Activated T-cell treated with anti-CD3 and anti-CD28 coated beads for 4 hours (primary cell): ENCODE measurements around the gene CCDC82.

Experiments
- DNase-seq: peaks from one replicate; pipeline ENCODE4 v3.0.0-alpha.2; 2020

The CCDC82 gene

DNA sequence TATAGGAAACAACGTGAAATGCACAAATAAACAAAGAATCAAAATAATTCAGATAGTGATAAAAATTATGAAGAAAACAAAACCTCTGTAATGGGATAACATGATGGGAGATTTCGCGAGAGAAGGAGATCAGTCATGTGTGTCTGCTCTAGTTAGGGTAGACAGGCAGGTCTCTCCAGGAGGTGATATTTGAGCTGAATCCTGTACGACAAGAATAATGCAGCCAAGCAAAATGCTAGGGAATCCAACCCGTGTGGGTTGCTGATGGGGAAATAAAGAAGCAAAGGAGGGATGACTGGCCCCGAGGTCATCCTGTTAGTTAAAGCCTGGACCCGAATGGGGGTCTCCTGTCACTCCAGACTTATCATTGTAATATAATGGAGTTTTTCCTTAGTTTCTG is 62.8 kb downstream of the CCDC82 start:
- DNase-seq, result no peak

- no peak for DNase-seq
Measured at GRCh38 chr11:96324912-96325311, 64.8 kb downstream of the CCDC82 start.

DNA sequence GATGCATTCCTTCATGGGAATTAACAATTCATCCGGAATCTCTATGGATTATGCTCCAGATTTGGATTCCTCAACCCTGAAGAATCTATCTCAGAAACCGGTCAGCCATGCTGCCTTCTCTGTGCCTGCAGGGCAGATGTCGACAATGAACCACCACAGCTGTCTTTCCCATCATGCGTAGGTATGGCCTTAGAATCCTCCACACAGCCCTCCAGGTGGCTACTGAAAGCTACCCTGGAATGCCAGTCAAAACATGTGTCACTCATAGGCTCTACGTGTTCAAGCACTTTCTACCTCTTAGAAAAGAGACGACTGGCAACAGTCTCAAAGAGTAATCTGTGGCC is 66.1 kb downstream of the CCDC82 start:
- no peak for DNase-seq

DNA sequence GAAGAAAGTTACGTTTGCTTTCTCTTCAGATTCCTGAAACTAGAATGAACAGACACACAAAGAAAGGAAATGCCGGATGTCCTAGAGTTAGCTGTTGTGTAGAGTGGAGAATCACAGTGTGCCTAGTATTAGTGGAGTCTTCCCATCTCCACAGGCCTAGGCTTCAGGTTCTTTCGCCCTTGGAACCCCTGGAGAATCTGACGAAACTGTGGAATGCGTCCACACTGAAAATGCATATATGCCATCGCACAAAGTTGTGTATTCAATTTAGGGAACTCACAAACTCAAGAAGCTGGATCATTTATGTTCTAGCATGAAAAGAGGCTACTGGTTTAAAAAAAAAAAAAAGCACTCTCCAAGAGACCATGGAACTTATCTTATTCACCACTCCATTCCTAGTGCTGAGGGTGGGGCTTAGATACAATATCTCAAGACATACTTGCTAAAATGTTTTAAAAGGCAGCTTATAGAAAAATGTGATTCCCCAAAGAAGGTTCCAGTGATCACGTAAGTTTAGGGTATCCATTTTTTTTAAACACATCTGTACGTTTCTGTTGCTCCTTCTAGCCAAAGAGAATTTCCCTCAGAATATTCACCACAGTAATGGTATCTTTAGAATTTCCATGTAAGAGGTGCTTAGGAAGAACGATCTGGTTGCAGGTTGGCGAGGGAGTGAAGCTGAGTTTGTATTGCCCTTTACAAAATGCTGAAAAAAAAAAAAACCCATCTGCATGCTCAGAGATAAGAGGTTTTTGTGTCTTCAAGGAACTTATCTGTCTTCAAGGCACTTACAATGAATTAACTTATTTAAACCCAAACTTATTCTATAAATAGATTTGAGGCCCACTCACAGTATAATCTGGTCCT is 66.7 kb downstream of the CCDC82 start:
- DNase-seq, result no peak

DNA sequence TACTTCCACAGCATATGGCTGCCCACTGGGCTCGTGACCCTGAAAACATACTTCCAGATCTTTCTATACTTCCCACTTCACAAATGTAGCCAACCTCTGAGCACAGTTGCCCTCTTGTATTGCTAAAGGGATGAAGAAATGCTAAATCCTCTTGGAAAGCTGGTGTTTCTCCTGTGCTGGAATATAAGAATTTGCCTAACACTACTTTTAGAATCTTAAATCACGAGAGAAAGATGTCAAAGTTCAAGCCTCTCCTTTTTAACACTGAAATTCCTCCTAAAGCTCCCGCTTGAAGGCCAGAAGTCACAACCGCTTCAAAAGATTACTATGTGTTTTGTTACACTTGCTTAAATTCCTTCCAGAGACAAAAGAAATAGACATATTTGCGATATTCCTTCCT is 68.6 kb downstream of the CCDC82 start:
- DNase-seq, result no peak

GRCh38 chr11:96319898-96320656 is 69.6 kb downstream of the CCDC82 start:
- no peak for DNase-seq

GRCh38 chr11:96318850-96319249 is 70.9 kb downstream of the CCDC82 start:
- DNase-seq, result no peak

DNA sequence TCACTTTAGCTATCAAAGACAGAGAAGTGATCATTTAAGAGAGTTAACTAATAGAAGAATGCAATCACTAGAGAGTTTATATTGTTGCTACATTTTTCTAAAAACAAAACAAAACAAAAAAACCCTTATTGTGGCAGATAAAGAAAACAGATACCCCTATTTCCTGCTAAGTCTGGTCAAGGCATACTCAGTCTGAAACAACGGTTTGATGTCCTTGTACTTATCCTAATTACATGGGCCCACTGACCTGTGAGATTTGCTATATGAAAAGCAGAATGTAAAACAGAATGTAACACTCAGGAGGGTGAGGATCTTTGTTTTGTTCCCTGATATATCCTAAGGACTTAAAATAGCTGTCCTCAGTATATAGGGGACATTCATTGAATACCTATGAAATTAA is 71.3 kb downstream of the CCDC82 start:
- DNase-seq, result no peak

GRCh38 chr11:96317985-96318384 is 71.7 kb downstream of the CCDC82 start:
- DNase-seq, result no peak

GRCh38 chr11:96317571-96317970 is 72.1 kb downstream of the CCDC82 start:
- no peak for DNase-seq

- no peak for DNase-seq
Measured at GRCh38 chr11:96316869-96317268, 72.8 kb downstream of the CCDC82 start.

GRCh38 chr11:96315476-96315875 is 74.2 kb downstream of the CCDC82 start:
- no peak for DNase-seq

DNA sequence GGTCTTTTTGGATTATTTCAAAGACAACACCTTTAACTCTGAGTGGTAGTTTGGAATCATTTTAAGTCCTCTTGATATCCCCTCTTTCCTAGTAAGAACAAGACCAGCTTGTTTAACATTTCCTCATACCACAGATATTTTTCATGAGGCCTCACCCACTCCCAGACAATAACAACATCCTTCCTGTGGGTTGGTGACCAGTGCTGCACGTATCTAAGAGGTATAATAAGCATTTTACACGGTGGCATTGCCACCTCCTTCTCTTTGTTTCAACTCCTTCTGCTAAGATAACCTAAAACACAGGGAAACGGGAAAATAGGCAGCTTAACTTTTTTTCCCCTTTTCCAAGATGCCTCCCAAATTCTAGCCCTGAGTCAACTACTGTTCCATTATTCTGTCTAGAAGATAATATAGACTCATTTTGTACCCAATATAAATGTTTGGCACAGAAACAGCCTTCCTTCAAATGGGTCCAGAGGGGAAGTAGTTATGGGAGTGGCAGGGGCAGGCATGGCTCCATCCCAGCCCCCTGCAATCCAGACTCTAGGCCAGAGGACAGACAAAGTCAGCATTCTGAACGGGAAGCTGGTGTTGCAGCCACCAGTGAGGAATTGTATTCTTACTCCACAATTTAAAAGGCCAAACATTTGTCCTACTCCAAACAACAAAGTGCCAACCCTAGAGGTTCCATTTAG is 75.2 kb downstream of the CCDC82 start:
- DNase-seq, result no peak

DNA sequence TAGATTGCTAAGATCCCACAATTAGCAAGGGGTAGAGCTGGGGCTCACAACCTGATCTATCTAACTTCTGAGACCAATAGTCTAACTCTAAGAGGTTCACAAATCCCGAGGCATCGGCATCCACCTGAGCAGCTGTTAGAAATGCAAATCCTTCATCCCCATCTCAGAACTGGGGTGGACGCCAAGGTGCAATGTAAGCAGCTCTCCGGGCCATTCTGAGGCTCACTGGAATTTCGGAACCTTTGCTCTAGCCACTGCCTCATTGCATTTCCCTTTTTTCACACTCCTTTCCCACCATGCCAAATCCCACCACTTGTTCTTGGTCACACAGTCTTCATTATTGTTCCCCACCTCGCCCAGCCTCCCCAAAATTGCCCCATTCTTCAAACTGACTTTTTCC is 76.5 kb downstream of the CCDC82 start:
- no peak for DNase-seq

DNA sequence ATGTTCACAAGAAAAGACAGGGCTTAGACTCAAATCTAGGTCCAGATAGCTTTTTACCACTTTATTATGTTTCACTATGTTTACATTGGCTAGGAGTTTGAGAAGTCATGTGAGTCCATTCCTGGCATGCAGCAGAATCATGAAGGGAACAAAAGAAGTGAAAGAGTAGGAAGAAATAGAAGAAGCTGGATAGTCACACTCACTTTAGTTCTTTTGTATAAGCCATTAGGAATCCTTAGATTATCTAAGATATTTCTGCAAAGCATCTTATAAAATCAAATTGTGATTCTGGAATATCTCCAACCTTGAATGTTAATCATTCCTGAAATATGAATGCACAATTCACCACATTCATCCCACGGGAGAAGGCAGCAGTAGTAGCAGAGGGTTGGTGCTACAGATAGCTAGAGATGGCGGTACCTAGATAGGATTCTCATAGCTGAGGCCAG is 78.6 kb downstream of the CCDC82 start:
- DNase-seq, result no peak

DNA sequence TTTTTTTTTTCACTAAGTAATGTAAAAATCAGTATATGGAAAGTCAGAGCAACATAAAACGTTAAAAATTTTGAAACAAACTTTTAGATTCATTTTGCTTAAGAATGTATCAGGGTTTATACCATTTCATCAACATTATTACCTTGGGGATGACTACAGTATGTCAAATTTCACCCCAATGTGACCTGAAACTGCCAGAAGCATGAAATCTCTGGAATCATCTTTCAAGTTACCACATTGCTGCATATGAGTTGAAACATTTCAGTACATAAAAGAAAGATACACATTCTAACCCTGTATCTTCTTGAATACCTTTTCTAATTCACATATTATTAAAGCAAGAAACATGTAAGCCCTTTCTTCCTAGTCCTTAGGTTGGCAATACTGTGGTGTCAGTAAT is 79.5 kb downstream of the CCDC82 start:
- DNase-seq, result no peak

DNA sequence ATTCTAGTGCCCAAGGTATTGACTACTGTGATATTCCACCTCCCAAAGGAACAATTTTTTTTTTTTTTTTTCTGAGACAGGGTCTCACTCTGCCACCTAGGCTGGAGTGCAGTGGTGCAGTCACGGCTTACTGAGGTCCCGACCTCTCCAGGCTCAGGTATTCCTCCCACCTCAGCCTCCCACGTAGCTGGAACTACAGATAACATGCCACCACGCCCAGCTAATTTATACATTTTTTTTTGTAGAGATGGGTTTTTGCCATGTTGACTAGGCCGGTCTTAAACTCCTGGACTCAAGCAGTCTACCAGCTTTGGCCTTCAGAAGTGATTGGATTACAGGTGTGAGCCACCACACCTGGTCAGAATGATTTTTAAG is 80.1 kb downstream of the CCDC82 start:
- DNase-seq, result no peak

- DNase-seq, result no peak
Measured at GRCh38 chr11:96309016-96309642, 80.6 kb downstream of the CCDC82 start.

GRCh38 chr11:96307776-96308140 is 82.0 kb downstream of the CCDC82 start:
- no peak for DNase-seq

- DNase-seq, result no peak
Measured at GRCh38 chr11:96306933-96307775, 82.6 kb downstream of the CCDC82 start.

GRCh38 chr11:96306600-96306932 is 83.1 kb downstream of the CCDC82 start:
- no peak for DNase-seq

- DNase-seq, result no peak
Measured at GRCh38 chr11:96306071-96306470, 83.6 kb downstream of the CCDC82 start.

- DNase-seq, result no peak
Measured at GRCh38 chr11:96303980-96304379, 85.7 kb downstream of the CCDC82 start.
